ENCODE measurements around the gene AFAP1L2.

The AFAP1L2 gene

DNA sequence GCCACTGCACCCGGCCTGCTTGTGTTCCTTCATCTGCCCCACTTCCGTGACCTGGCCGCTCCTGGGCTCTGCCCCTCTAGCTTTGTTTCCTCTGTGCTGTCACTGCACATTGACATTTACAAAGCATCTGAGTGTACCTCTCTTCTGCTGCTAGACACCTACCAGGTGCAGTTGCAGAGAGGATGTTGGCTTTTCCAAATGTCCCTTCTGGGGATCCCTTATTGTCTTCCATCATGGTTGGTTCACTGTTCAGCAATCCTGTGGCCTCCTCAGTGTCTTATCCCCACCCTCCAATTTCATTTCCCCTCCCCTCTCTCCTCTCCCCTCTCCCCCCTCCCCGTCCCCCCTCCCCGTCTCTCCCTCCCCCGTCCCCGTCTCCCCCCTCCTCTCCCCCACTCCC, 151.4 kb downstream of the AFAP1L2 start:
- no peak overlapping the region for H3K4me3 ChIP-seq (ENCODE audit: insufficient read depth, low read length, poor library complexity, severe bottlenecking)
- no peak overlapping the region for H3K4me2 ChIP-seq (ENCODE audit: low read depth, low read length, poor library complexity, severe bottlenecking)
- TF ChIP-seq, protein P1, sequence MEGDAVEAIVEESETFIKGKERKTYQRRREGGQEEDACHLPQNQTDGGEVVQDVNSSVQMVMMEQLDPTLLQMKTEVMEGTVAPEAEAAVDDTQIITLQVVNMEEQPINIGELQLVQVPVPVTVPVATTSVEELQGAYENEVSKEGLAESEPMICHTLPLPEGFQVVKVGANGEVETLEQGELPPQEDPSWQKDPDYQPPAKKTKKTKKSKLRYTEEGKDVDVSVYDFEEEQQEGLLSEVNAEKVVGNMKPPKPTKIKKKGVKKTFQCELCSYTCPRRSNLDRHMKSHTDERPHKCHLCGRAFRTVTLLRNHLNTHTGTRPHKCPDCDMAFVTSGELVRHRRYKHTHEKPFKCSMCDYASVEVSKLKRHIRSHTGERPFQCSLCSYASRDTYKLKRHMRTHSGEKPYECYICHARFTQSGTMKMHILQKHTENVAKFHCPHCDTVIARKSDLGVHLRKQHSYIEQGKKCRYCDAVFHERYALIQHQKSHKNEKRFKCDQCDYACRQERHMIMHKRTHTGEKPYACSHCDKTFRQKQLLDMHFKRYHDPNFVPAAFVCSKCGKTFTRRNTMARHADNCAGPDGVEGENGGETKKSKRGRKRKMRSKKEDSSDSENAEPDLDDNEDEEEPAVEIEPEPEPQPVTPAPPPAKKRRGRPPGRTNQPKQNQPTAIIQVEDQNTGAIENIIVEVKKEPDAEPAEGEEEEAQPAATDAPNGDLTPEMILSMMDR (IDR thresholded peaks at IDR 0.05; ENCODE audit: insufficient read depth, low read length, poor library complexity, severe bottlenecking) = no peak
- no peak for TF ChIP-seq EZH2phosphoT487 (conservative IDR thresholded peaks at IDR 0.05; ENCODE audit: low read length)
- H3K9me3 ChIP-seq (ENCODE audit: insufficient read depth, low read length) = no peaks in the 10 kb centered on the region
- no peak overlapping the region for H2AFZ ChIP-seq (ENCODE audit: low read depth, low read length, severe bottlenecking)
- no peaks in the 10 kb centered on the region for H3K36me3 ChIP-seq (ENCODE audit: low read length)
- H3K27ac ChIP-seq (ENCODE audit: low read depth, low read length) = no peak overlapping the region
- no peaks in the 10 kb centered on the region for H3K27me3 ChIP-seq (ENCODE audit: low read length)
- no peaks in the 10 kb centered on the region for H3K9me2 ChIP-seq (replicated peaks; ENCODE audit: insufficient read depth, low read length)
- no peaks in the 10 kb centered on the region for H4K20me1 ChIP-seq (ENCODE audit: low read depth, low read length)
- H3K9ac ChIP-seq (ENCODE audit: low read length) = no peak overlapping the region
- H3F3A ChIP-seq (ENCODE audit: insufficient read depth) = no peaks in the 10 kb centered on the region
- H3K79me2 ChIP-seq (ENCODE audit: insufficient read depth, low read length) = no peaks in the 10 kb centered on the region

DNA sequence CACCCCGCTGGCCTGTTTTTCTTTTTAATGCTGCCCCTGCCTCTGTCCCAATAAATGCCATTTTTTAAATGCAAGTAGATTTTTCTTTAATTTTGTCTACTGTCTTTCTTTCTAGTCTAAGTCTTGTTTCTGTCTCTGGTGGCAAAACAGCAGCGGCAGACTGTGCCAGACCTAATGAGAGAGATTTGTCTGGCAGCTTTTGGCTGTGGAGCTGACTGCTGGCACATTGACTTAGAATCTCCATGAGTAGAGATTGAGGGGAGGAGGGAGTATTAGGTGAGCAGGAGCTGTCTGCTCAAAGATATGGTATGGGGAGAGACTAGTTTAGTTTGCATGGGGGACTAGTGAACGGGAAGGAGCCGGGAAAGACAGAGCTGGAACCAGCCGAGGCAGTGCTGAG, 152.2 kb downstream of the AFAP1L2 start:
- H3K27ac ChIP-seq (ENCODE audit: low read depth, low read length) = no peak overlapping the region
- H3K9ac ChIP-seq (ENCODE audit: low read length) = no peak overlapping the region
- H3K9me3 ChIP-seq (ENCODE audit: insufficient read depth, low read length) = no peaks in the 10 kb centered on the region
- no peaks in the 10 kb centered on the region for H3K79me2 ChIP-seq (ENCODE audit: insufficient read depth, low read length)
- no peaks in the 10 kb centered on the region for H3F3A ChIP-seq (ENCODE audit: insufficient read depth)
- H3K4me3 ChIP-seq (ENCODE audit: insufficient read depth, low read length, poor library complexity, severe bottlenecking) = no peak overlapping the region
- no peaks in the 10 kb centered on the region for H3K27me3 ChIP-seq (ENCODE audit: low read length)
- no peak overlapping the region for H2AFZ ChIP-seq (ENCODE audit: low read depth, low read length, severe bottlenecking)
- no peaks in the 10 kb centered on the region for H4K20me1 ChIP-seq (ENCODE audit: low read depth, low read length)
- H3K4me2 ChIP-seq (ENCODE audit: low read depth, low read length, poor library complexity, severe bottlenecking) = no peak overlapping the region
- no peaks in the 10 kb centered on the region for H3K9me2 ChIP-seq (replicated peaks; ENCODE audit: insufficient read depth, low read length)
- TF ChIP-seq, protein P1 (IDR thresholded peaks at IDR 0.05; ENCODE audit: insufficient read depth, low read length, poor library complexity, severe bottlenecking) = no peak
- no peak for TF ChIP-seq EZH2phosphoT487 (conservative IDR thresholded peaks at IDR 0.05; ENCODE audit: low read length)
- no peaks in the 10 kb centered on the region for H3K36me3 ChIP-seq (ENCODE audit: low read length)

DNA sequence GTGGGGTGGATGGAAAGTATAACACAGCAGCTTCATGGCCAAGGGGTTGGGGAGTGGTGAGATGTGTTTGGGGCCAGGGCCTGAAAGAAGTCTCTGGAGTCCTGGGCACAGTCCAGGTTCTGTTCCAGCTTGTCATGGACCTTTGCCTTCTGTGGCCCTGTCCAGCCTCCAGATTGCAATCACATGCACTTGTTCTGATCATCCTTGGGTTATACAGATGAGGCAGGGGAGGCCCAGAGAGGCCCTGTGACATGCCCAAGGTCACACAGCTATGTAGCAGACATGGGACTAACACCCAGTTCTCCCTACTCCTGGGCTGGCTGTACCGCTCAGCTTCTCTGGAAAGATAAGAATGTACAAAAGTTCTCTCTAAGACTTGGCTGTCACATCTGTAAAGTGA, 153.6 kb downstream of the AFAP1L2 start:
- H3K36me3 ChIP-seq (ENCODE audit: low read length) = no peaks in the 10 kb centered on the region
- H3K9ac ChIP-seq (ENCODE audit: low read length) = no peak overlapping the region
- H3K27me3 ChIP-seq (ENCODE audit: low read length) = no peaks in the 10 kb centered on the region
- H3F3A ChIP-seq (ENCODE audit: insufficient read depth) = no peaks in the 10 kb centered on the region
- no peaks in the 10 kb centered on the region for H3K9me2 ChIP-seq (replicated peaks; ENCODE audit: insufficient read depth, low read length)
- no peaks in the 10 kb centered on the region for H3K79me2 ChIP-seq (ENCODE audit: insufficient read depth, low read length)
- no peaks in the 10 kb centered on the region for H4K20me1 ChIP-seq (ENCODE audit: low read depth, low read length)
- H3K9me3 ChIP-seq (ENCODE audit: insufficient read depth, low read length) = no peaks in the 10 kb centered on the region
- H3K4me2 ChIP-seq (ENCODE audit: low read depth, low read length, poor library complexity, severe bottlenecking) = no peak overlapping the region
- TF ChIP-seq, protein P1 (IDR thresholded peaks at IDR 0.05; ENCODE audit: insufficient read depth, low read length, poor library complexity, severe bottlenecking) = no peak
- TF ChIP-seq EZH2phosphoT487 (conservative IDR thresholded peaks at IDR 0.05; ENCODE audit: low read length) = no peak
- no peak overlapping the region for H2AFZ ChIP-seq (ENCODE audit: low read depth, low read length, severe bottlenecking)
- no peak overlapping the region for H3K27ac ChIP-seq (ENCODE audit: low read depth, low read length)
- no peak overlapping the region for H3K4me3 ChIP-seq (ENCODE audit: insufficient read depth, low read length, poor library complexity, severe bottlenecking)

Measured in SU-DHL-6 (cell line).